Measurements from ENCODE around the gene PSMG2.

DNA sequence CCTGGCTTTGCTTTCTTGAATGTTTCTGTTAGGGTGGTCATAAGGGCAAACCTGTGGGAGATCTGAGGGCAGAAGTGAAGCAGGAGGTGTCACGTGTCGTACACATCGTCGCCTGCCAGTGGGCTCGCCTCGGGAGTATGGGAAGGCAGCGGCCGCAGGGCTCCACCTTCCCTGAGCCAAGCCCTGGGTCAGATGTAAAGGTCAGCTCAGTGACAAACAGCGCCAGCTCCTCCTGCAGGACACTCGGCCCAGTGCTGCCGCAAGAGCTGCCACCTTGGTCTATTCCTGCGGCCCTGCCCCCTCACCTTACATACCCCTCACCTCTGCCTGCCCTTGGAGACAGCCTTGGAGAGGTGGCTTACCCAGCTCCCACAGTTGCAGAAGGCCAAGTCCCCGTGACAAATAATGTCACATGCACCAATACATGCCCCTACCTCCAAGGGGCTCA is 64.2 kb downstream of the PSMG2 start:
- TF ChIP-seq, protein P1, sequence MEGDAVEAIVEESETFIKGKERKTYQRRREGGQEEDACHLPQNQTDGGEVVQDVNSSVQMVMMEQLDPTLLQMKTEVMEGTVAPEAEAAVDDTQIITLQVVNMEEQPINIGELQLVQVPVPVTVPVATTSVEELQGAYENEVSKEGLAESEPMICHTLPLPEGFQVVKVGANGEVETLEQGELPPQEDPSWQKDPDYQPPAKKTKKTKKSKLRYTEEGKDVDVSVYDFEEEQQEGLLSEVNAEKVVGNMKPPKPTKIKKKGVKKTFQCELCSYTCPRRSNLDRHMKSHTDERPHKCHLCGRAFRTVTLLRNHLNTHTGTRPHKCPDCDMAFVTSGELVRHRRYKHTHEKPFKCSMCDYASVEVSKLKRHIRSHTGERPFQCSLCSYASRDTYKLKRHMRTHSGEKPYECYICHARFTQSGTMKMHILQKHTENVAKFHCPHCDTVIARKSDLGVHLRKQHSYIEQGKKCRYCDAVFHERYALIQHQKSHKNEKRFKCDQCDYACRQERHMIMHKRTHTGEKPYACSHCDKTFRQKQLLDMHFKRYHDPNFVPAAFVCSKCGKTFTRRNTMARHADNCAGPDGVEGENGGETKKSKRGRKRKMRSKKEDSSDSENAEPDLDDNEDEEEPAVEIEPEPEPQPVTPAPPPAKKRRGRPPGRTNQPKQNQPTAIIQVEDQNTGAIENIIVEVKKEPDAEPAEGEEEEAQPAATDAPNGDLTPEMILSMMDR (conservative IDR thresholded peaks at IDR 0.05; ENCODE audit: low read length), result no peak
- no peak for TF ChIP-seq EZH2phosphoT487 (IDR thresholded peaks at IDR 0.05; ENCODE audit: borderline replicate concordance)

All from Loucy (cell line).